GM12891 (cell line): Measurements from ENCODE around the gene CDC20.

Experiments
- DNase-seq: peaks from one replicate; pipeline ENCODE4 v3.0.0; 2011; ENCODE audit warnings: low spot score; ENCODE audit not compliant: insufficient read length
- FAIRE-seq: peaks from 2 replicates; lab custom pipeline; 2011; peaks lifted over from hg19 to GRCh38; lab: Jason Lieb, UNC
- PAX5 ChIP-seq: IDR thresholded peaks from 2 replicates; pipeline ENCODE4 v1.6.1; 2011; ENCODE audit warnings: low read length, moderate library complexity, mild to moderate bottlenecking; ENCODE audit not compliant: insufficient read depth, severe bottlenecking
- POLR2A ChIP-seq: IDR thresholded peaks from 2 replicates; pipeline ENCODE4 v1.6.1; 2011; ENCODE audit warnings: low read depth, low read length, control low read depth
- POLR2AphosphoS5 ChIP-seq: IDR thresholded peaks from 2 replicates; pipeline ENCODE4 v1.6.1; 2011; ENCODE audit warnings: low read depth, low read length, control low read depth
- POU2F2 ChIP-seq: IDR thresholded peaks from 2 replicates; pipeline ENCODE4 v1.6.1; 2011; ENCODE audit warnings: low read depth, mild to moderate bottlenecking, control low read depth, low read length, moderate library complexity
- SPI1 ChIP-seq: IDR thresholded peaks from 2 replicates; pipeline ENCODE4 v1.6.1; 2011; ENCODE audit warnings: low read depth, low read length, control low read depth
- TAF1 ChIP-seq: IDR thresholded peaks from 2 replicates; pipeline ENCODE4 v1.6.1; 2011; ENCODE audit warnings: low read depth, low read length, control low read depth

CDC20 gene

GRCh38 chr1:43373066-43373940, 14.5 kb downstream of the CDC20 start:
- TF ChIP-seq POLR2A (no peak), SPI1 (no peak), PAX5 (no peak), POU2F2 (no peak), TAF1 (no peak), POLR2AphosphoS5 (no peak)
- FAIRE-seq (no peak), DNase-seq (no peak)

DNA sequence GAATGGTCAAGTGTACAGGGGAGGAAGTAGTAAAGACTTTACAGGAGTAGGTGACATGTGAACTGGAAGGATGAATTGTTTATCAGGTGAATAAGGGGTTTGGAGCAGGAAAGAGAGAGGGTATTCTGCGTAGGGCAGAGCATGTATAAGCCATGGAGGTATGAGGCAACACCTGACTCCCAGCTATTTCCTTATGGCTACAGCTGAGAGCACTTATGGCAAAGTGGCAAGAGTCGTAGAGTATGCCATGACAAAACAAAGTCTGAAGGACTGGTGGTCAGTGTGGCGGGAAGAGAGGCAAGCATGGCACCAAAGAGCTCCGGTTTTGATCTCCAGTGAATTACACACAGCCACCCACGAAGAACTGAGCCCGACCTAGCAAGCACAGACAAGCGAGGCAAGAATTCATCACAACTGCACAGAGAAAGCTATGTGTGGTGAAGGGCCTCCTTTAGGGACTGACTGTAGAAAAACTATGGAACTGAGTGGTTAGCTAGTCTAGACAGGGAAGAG, 18.0 kb downstream of the CDC20 start:
- DNase-seq (no peak), FAIRE-seq (no peak)
- TF ChIP-seq POU2F2: no peak
- TF ChIP-seq POLR2AphosphoS5: no peak
- no peak for TF ChIP-seq POLR2A
- TF ChIP-seq SPI1: no peak
- no peak for TF ChIP-seq TAF1
- TF ChIP-seq PAX5: no peak

GRCh38 chr1:43377831-43378230, 19.1 kb downstream of the CDC20 start:
- DNase-seq: no peak
- FAIRE-seq: no peak
- no peak for TF ChIP-seq POLR2A
- no peak for TF ChIP-seq SPI1
- no peak for TF ChIP-seq POLR2AphosphoS5
- no peak for TF ChIP-seq TAF1
- no peak for TF ChIP-seq PAX5
- TF ChIP-seq POU2F2: no peak

DNA sequence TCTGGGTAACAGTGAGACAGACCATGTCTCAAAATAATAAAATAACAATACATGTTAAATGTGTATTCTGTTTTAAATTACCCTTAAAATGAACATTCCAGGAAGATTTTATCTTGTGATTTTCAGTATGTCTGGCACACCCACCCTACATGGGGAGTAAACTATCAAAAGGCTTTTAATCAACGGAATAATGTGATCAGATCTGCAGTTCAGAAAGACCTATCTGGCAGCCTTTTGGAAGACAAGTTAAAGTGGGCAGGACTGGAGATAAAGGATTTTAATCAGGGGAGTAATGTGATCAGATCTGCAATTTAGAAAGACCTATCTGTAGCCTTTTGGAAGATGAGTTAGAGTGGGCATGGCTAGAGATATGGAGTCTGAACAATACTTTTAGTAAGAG, 20.7 kb downstream of the CDC20 start:
- DNase-seq: no peak
- FAIRE-seq: no peak
- TF ChIP-seq PAX5 (no peak), POLR2AphosphoS5 (no peak), POU2F2 (no peak), POLR2A (no peak), SPI1 (no peak), TAF1 (no peak)

GRCh38 chr1:43381612-43382011, 22.8 kb downstream of the CDC20 start:
- FAIRE-seq (no peak), DNase-seq (no peak)
- TF ChIP-seq POU2F2: no peak

DNA sequence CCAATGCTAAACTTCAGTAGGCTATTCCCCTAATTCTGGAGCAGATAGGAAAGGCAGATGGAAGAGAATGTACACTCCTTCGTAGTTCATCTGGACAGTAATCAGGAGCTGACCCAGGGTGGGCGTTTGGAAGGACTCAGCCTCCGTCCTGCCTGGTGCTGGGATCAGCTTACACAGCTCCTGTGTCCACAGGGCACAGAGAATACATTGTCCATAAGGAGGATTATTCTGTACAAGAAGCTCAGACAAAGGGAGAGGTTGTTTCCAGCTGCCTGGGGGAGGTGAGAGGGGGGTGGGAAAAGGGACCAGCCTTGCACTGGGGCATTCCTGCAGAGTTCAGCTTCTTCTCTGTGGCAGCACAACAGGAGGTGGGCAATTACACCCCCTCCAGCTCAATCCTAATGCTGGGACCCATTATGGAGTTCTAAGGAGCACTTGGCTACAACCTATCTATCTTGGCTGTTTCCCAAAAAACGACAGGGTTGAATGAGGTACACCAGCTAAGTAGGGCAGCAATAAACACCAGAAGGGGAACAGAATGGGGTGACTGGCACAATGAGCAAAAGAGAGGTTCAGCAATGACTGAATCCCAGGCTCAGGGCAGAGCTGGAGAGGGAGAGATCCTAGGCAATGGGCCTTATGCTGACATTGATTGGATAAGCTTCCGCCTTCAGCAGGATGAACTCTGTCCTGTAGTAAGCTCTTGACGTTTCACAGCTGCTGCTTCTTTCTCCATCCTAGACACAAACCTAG, 23.4 kb downstream of the CDC20 start:
- FAIRE-seq (no peak), DNase-seq (no peak)
- TF ChIP-seq POLR2A (no peak), PAX5 (no peak), SPI1 (no peak), POU2F2 (no peak), TAF1 (no peak), POLR2AphosphoS5 (no peak)

DNA sequence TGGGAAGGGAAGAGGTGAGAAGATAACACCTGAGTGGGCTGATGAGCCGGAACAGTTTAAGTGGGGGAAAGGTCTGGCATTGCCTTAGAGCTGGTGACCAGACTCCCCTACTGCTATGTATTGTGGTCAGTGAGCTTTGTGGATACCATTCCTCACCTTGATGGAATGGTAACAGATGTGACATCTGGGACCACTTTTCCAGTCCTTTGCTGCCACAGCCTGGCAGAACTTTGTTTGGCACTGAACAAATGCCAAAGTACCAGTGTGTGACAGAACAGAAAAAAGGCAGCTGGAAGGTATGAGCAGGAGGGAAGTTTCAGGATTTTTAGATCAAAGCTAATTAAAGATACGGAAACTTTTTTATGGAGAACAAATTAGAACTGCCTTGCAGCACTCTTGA, 24.7 kb downstream of the CDC20 start:
- DNase-seq (no peak), FAIRE-seq (no peak)
- TF ChIP-seq POU2F2 (no peak), SPI1 (no peak), POLR2AphosphoS5 (no peak), POLR2A (no peak), PAX5 (no peak), TAF1 (no peak)

DNA sequence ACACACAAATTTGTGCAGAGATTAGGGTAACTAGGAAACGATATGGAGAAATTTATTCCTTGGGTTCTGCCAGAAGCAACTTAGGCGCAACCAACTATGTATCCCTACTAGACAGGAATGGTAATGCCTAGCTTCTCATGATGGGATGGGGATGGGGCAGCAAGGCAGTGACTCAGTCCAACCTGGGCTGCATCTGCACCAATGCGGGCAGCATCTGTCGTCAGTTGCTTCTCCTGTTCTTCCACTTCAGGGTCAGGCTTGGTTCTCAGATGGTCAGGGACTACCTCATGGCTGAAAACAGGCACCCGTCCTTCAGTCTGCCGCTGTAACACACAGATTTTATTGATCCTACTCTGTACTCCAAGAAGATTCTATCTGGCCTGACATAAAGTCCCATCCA, 27.9 kb downstream of the CDC20 start:
- TF ChIP-seq POLR2A (no peak), PAX5 (no peak), SPI1 (no peak), POU2F2 (no peak), TAF1 (no peak), POLR2AphosphoS5 (no peak)
- FAIRE-seq: no peak
- no peak for DNase-seq

GRCh38 chr1:43387976-43388599, 29.3 kb downstream of the CDC20 start:
- peak; percentile 54 for FAIRE-seq
- no peak for TF ChIP-seq POLR2AphosphoS5
- no peak for TF ChIP-seq PAX5
- TF ChIP-seq POU2F2: no peak
- TF ChIP-seq SPI1: no peak
- TF ChIP-seq POLR2A: no peak
- TF ChIP-seq TAF1: no peak
- DNase-seq: no peak
